ENCODE measurements around the gene NUDT4.

DNA sequence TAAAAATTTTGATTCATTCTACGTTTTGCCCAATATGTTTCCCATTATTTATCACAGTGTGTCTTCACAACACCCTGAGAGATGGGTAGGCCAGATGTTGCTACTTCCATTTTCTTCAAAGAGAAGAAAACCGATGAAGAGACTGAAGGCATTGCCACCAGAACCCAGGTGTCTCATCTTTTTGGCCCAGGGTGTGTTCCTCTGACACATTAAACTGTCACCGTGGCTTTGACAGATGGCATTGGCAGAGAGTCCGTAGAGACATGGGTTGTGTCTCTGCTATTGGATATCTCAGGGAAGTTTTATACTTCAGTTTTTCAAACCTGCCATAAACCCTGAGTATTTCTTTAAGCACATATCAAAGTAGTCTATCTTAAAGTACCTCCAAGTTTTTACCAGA lies 11.3 kb upstream of the NUDT4 start:
- TF ChIP-seq, protein P1, sequence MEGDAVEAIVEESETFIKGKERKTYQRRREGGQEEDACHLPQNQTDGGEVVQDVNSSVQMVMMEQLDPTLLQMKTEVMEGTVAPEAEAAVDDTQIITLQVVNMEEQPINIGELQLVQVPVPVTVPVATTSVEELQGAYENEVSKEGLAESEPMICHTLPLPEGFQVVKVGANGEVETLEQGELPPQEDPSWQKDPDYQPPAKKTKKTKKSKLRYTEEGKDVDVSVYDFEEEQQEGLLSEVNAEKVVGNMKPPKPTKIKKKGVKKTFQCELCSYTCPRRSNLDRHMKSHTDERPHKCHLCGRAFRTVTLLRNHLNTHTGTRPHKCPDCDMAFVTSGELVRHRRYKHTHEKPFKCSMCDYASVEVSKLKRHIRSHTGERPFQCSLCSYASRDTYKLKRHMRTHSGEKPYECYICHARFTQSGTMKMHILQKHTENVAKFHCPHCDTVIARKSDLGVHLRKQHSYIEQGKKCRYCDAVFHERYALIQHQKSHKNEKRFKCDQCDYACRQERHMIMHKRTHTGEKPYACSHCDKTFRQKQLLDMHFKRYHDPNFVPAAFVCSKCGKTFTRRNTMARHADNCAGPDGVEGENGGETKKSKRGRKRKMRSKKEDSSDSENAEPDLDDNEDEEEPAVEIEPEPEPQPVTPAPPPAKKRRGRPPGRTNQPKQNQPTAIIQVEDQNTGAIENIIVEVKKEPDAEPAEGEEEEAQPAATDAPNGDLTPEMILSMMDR (IDR thresholded peaks at IDR 0.05), result no peak
- no peak for TF ChIP-seq POLR2A (IDR thresholded peaks at IDR 0.05)

Data from esophagus squamous epithelium (tissue), 4 donors.